IPS-18c (cell line): ENCODE data around the gene TBX2.
"Not testable (repeated sequence)": the region's sequence is repeated elsewhere in the genome, so short reads cannot be mapped to it uniquely, and the experiment has no call there.

Source experiments
- H3K4me3 ChIP-seq: 2 replicates; pipeline ENCODE4 v1.7.0; 2013; ENCODE audit warnings: low read depth, mild to moderate bottlenecking, low read length, moderate library complexity; ENCODE audit not compliant: insufficient read depth
- H3K9me3 ChIP-seq: one replicate; pipeline ENCODE4 v1.6.1; 2013; ENCODE audit warnings: mild to moderate bottlenecking, low read length, moderate library complexity; ENCODE audit not compliant: control insufficient read depth, insufficient read depth

TBX2 gene

GRCh38 chr17:61431594-61432311 is 32.1 kb downstream of the TBX2 start:
- Histone ChIP-seq H3K4me3 (no peak overlapping the region), H3K9me3 (peaks cover 2% of the 10 kb centered on the region)

GRCh38 chr17:61436273-61436672 is 36.6 kb downstream of the TBX2 start:
- Histone ChIP-seq H3K9me3 (no peaks in the 10 kb centered on the region), H3K4me3 (no peak overlapping the region)

DNA sequence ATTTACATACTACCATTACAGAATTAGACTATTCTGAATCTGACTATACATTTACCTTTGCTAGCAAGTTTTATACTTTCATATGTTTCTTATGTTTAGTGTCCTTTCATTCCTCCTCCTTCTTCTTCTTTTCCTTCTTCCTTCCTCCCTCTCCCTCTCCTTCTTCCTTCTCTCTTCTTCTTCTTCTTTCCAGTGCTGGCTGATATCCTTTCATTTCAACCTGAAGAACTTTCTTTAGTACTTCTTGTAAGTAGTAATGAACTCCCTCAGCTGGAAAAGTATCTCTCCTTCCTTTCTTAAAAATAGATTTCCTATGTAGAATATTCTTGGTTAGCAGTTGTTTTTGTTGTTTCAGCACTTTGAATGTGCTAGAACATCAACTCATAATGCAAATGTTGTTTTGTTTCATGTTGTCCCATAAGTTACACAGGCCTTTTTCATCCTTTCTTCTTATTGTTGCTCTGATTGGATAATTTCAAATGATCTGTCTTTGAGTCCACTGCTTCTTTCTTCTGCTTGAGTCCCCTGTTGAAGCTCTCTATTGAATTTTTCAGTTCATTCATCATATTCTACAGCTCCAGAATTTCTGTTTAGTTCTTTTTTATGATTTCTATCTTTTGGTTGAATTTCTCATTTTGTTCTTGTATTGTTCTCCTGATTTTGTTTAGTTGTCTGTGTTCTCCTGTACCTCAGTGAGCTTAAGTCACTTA is 37.5 kb downstream of the TBX2 start:
- Histone ChIP-seq H3K4me3 (no peak overlapping the region), H3K9me3 (no peaks in the 10 kb centered on the region)

- no peaks in the 10 kb centered on the region for H3K9me3 ChIP-seq
- no peak overlapping the region for H3K4me3 ChIP-seq
Observed at GRCh38 chr17:61440697-61441096, 41.1 kb downstream of the TBX2 start.

- not testable (repeated sequence) for H3K4me3 ChIP-seq, H3K9me3 ChIP-seq
Observed at GRCh38 chr17:61441507-61441906, 41.9 kb downstream of the TBX2 start.

- Histone ChIP-seq H3K9me3 (no peaks in the 10 kb centered on the region), H3K4me3 (no peak overlapping the region)
Observed at GRCh38 chr17:61442136-61442775, 42.6 kb downstream of the TBX2 start.

GRCh38 chr17:61442878-61443474 is 43.3 kb downstream of the TBX2 start:
- Histone ChIP-seq H3K4me3 (no peak overlapping the region), H3K9me3 (no peaks in the 10 kb centered on the region)

DNA sequence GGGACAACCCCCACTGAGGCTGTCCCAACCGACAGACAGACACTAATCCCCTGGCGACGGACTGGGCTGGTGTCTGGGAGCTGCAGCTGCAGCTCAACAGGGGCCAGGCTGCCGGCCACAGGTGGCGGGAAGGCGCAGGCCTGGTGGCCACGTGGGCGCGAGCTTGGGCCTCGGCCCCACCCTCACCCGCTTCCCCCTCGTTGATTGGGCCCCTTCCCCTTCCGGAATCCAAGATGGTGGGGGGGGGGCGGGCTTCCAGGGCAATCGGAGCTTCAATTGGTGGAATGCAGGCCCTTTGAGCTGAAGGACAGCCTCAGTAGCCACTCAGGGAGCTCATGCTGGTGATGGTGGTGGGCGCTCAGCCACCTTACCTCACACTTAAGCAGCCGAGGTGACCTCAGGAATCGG is 43.8 kb downstream of the TBX2 start:
- H3K9me3 ChIP-seq: no peaks in the 10 kb centered on the region

DNA sequence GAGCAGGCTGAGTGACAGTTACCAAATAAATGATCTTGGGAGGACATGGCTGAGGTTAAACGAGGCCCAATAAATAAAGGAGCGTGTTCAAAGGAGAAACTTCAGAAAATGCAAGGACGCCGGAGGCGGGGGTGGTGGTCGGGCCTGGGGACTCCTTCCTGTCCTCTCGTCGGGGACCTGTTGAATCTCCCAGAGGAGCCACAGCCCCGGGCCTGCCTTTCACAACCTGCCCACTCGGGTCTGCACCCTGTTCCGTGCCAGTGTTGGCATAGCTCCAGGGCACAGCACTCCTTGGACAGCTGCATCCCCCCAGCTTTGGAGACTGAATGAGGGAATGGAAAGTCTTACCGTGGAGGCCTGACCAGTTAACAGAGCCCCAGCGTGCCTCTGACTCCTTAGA is 44.4 kb downstream of the TBX2 start:
- H3K9me3 ChIP-seq: no peaks in the 10 kb centered on the region
- H3K4me3 ChIP-seq: no peak overlapping the region

More for the DNA sequence above, 43.8 kb downstream of the TBX2 start:
- no peak overlapping the region for H3K4me3 ChIP-seq

- Histone ChIP-seq H3K4me3 (no peak overlapping the region), H3K9me3 (no peaks in the 10 kb centered on the region)
Observed at GRCh38 chr17:61444831-61445230, 45.2 kb downstream of the TBX2 start.

GRCh38 chr17:61447358-61447757 is 47.7 kb downstream of the TBX2 start:
- no peak overlapping the region for H3K4me3 ChIP-seq

DNA sequence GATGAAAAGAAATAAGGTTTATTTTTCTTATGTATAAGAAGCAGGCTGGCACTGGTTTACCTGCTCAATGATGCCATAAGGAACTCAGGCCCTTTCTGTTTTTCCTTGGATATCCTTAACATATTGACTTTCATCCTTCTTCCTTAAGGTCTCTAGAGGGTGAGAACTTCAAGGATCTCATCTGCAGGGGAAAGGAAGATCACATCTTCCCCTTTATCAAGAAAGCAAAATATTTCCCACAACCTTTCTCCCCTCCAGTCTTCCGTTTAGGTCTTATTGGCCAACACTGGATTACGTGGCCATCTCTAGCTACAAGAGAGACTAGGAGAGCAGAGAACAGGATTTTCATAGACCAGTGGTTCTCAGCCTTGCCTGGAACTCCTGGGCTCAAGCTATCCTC is 48.4 kb downstream of the TBX2 start:
- no peak overlapping the region for H3K4me3 ChIP-seq

More at GRCh38 chr17:61447358-61447757, 47.7 kb downstream of the TBX2 start:
- no peaks in the 10 kb centered on the region for H3K9me3 ChIP-seq

GRCh38 chr17:61449140-61449539 is 49.5 kb downstream of the TBX2 start:
- H3K4me3 ChIP-seq, H3K9me3 ChIP-seq: not testable (repeated sequence)

More for the DNA sequence above, 48.4 kb downstream of the TBX2 start:
- no peaks in the 10 kb centered on the region for H3K9me3 ChIP-seq

DNA sequence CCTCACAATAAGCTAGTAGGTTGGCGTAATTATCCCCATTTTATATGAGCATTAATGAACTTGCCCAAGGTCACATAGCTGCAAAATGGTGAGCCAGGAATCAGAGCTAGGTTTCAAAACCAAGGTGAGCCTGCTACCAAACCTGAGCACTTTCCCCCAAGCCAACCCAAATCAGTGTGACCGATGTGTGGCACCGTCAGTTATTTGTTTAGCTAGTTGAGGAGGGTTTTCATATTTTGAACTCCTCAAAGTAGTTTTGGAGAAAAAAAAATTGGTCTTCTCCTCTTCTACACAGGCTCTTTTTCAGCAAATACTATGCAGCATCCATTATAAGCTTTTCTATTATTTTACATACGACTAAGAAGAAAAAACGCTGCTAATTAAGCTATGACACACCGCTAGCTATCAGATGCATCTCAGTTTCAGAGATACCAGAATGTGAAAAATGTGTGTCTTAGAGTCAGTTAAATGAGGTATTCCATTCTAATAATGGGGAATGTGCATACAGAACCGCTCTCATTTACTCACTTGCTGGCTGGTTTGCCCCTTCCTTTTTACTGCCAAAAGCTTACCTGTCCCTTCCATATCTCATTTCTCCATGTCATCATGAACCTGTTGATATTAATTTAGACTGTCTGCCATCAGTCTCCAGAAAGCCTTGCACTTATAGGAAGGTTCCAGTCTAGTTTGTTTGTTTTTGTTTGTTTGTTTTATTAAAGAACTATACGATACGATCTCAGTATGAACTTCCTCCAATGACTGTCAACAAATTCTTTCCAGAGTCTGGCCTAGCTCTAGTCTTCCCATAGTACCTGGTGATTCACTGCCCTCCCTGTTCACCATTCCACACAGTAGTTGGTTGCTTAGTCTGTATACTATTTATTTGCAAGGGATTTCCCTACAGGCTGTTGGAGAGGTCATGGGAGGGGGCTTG is 50.3 kb downstream of the TBX2 start:
- Histone ChIP-seq H3K4me3 (no peak overlapping the region), H3K9me3 (no peaks in the 10 kb centered on the region)

- H3K9me3 ChIP-seq: no peaks in the 10 kb centered on the region
- peak overlapping the region; percentile 43; the same call in 1 of the 2 replicates for H3K4me3 ChIP-seq
Observed at GRCh38 chr17:61450641-61451537, 51.2 kb downstream of the TBX2 start.
